HG03159 (cell line): ENCODE measurements around the gene SAE1.

Experiments used
- ATAC-seq: cut with Tn5 transposase; IDR thresholded peaks from one replicate; pipeline ENCODE4 v1.9.1; 2021; ENCODE audit warnings: mild to moderate bottlenecking, moderate library complexity; ENCODE audit not compliant: unreplicated experiment

SAE1 gene

DNA sequence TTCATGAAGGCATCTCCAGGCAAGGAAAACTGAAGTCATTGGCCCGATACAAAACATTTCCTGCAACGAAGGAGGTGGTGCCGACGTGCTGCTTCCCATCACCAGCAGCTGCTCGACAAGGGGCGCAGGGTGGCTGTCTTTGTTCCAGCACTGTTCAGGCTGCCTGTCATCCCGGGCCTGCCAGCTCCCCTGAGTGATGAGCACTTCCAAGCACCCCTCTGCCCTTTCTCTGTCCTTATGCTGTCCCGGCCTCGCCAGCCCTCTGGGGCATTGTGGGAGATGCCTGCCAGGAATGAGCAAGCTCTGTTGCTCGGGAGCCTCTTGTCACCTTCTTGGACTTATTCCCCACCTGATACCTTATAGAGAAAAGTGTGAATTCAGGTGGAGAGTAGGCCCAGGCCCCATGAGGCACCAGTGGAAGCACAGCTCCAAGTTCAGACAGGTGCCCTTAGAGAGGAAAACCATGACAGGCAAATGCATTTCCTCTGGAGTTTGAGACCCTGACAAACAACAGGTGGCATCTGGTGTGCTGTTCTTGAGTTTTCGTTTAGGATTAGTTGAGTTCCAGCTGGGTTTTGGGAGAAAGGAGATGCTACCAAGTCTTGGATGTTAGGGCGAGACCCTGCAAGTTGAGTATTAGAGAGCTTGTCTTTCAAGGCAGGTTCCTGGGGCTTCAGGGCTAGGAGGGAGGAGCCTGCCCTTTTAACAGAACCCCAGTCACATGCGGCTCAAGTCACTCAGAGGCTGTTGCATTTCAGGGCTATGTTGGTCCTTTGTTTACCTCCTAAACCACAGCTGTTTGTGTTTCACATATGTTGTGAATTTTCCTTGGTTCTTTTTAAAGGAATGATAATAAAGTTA, 78.9 kb downstream of the SAE1 start:
- ATAC-seq, result no peak

GRCh38 chr19:47210180-47210490, 79.5 kb downstream of the SAE1 start:
- no peak for ATAC-seq

DNA sequence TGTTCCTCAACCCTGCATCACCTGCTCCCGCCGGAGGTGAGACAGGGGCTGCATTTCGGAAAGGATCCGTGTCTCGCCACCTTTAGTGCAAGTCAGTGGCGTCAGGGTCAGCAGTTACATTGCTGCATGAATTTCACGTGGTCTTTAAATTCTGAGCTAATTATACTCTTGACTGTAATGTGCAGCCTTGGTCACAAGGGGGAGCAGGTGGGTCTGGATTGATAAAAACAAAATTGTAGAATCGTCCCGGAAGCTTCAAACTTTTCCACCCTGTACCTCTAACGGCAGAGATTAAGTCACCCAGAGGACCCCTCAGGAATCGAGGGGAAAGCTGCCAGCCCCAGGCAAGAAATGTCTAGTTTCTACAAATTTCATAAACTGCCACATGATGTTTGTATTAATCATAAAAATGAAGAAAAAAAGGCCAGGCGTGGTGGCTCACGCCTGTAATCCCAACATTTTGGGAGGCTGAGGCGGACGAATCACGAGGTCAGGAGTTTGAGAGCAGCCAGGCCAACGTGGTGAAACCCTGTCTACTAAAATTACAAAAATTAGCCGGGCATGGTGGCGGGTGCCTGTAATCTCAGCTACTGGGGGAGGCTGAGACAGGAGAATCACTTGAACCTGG, 80.2 kb downstream of the SAE1 start:
- no peak for ATAC-seq

DNA sequence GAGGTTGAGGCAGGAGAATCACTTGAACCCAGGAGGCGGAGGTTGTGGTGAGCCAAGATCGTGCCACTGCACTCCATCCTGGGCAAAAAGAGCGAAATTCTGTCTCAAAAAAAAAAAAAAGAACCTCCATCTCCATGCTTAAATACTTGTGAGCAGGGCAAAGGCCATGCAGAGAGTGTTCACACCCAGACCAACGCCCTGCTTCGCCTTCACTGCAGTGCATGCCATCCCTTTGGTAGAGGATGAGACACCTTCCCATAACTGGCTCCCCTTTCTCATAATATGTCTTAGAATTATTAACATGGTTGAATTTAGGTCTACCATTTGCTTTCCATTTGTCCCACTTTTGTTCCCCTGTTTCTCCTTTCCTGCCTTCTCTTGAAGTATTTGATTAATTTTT, 84.9 kb downstream of the SAE1 start:
- no peak for ATAC-seq

- no peak for ATAC-seq
Observed at GRCh38 chr19:47221080-47221841, 90.6 kb downstream of the SAE1 start.

GRCh38 chr19:47221890-47222289, 91.3 kb downstream of the SAE1 start:
- no peak for ATAC-seq

- peak; percentile 37 for ATAC-seq
Observed at GRCh38 chr19:47225746-47226425, 95.3 kb downstream of the SAE1 start.

DNA sequence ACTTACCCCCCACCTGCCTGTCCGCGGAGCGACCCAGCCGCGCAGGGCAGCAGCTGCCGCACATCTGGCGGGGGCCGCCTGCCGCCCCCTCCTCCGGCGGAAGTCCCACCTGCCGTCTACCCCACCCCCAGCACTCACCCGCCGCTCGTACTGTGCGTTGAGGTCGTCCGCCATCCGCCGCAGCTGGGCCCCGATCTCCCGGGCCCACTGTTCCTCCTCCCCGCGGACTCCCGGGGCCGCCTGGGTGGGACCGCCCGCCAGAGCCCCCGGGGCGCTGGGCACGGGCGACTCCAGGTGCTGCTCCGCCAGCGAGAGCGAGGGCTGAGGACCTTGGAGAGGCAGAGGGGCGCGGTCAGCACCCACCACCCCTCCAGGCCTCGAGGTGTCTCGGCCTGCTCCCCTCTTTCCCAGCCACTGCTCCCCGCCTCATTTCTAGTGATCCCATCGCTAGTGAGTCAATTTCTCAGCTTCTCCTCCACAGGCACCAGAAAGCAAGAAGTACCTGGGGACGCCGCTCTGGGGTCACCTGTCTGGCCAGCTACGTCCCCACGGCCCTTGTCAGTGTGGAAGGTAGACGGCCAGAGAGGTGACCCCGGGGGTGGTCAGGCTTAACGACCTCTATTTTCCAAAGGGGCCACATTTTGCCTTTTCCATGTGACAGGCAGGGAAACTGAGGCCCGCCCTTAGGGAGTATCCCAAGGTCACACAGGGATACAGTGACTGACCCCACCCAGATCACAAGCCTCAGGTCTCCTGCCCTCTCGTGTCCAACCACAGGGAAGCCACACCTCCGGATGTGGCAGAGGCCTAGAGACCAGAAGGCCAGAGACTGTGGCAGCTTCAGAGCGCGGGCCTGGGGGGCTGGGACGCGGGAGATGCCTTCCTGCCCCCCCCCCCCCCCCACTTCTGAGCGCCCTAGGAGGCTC, 96.1 kb downstream of the SAE1 start:
- peak; percentile 7 for ATAC-seq

- ATAC-seq, result no peak
Observed at GRCh38 chr19:47227352-47228167, 96.9 kb downstream of the SAE1 start.

GRCh38 chr19:47228168-47228936, 97.7 kb downstream of the SAE1 start:
- no peak for ATAC-seq

DNA sequence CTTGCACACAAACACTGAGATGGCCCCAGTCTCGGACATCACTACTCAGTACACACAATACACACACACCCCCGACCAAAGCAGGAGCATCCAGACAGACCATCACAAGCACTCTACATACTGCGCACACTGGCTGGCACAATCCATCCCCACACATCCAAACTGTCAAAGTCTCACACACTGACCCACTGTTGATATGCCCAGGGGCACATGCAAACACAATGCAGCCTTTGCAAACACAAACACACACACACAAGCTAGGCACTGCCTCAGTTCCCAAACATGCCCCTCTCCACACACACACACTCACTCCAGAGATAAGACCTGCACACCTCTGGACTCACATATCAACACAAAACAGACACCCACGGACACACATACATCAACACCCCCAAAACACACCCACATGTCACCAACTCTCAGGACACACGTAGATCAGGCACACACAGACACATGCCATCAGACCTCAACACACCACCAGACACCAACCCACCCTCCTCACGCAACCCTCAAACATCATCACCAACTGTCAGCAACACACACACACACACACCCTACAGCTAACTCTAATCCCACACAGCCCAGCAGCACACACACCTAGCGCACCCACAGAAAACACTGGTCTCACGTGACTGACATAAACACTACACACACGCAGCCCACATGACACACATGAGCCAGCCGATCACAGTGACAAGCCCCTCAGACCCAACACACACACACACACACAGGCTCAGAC, 98.5 kb downstream of the SAE1 start:
- ATAC-seq, result no peak

- ATAC-seq, result no peak
Observed at GRCh38 chr19:47229676-47230053, 99.0 kb downstream of the SAE1 start.

DNA sequence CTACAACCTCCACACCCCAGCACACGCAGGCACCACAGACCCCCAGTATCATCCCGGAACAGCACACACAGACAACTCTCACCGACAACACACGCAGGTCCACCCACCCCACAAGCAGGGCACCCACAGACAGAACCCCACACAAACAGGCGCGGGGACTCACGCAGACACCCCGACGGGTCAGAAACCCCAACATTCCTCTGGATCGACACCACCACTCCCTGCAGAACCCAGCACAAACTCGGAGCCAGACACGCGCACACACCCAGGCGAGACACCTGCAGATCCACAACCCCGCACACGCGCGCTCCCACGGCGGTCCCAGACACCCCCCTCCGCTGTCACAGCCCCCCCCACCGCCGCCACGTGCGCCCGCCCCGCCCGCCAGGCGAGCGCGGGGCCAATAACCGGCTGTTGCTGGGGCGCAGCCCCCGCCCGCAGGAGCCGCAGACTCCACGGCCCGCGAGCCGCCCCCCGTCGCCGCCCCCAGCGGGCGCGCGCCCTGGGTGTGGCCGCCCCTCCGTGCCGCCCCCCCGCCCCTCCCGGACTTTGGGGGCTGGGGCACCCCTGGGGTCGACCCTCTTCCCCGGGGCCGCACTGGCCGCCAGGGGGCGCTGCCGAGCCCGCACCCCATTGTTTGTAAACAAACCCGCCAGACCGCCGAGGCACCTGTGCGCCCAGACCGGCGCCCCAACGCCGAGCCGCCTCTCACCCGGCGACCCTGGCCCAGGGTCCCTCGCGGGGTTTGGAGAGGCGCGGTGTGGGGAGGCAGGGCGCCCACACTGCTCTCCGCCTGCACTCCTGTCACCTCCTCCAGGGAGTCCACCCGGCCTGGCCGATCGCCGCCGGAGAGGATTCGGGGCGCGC, 99.7 kb downstream of the SAE1 start:
- ATAC-seq, result no peak

GRCh38 chr19:47230921-47231214, 100.2 kb downstream of the SAE1 start, which contains the start of gene BBC3:
Gene BBC3 (minus strand): TSS chr19:47231199. CDS start chr19:47228431, 2,768 bp downstream.
- ATAC-seq, result no peak

- no peak for ATAC-seq
Observed at GRCh38 chr19:47231215-47232054, 100.8 kb downstream of the SAE1 start.
